ENCODE measurements around the gene SMAD7. TPM values are rescaled to one million over a fixed set of nuclear protein-coding genes. Genes with fewer than 3 reads are reported as not detected.

SMAD7 gene
- total RNA-seq, 4 donors from 2014 or later, result 33.6 to 78.4 (median 47.2) TPM

- DNase-seq (ENCODE audit: low spot score) (no peak), ATAC-seq (ENCODE audit: low FRiP score) (no peak)
- TF ChIP-seq CTCF (IDR thresholded peaks at IDR 0.05), result no peak
Observed at GRCh38 chr18:48880931-48881330, 69.8 kb downstream of the SMAD7 start.

- no peak for ATAC-seq (ENCODE audit: low FRiP score)
- no peak for DNase-seq (ENCODE audit: low spot score)
- no peak for TF ChIP-seq CTCF (IDR thresholded peaks at IDR 0.05)
Observed at GRCh38 chr18:48879008-48879431, 71.7 kb downstream of the SMAD7 start.

- ATAC-seq (ENCODE audit: low FRiP score) (no peak), DNase-seq (ENCODE audit: low spot score) (no peak)
- no peak for TF ChIP-seq CTCF (IDR thresholded peaks at IDR 0.05)
Observed at GRCh38 chr18:48878471-48878870, 72.3 kb downstream of the SMAD7 start.

GRCh38 chr18:48877941-48878340 is 72.8 kb downstream of the SMAD7 start:
- ATAC-seq (ENCODE audit: low FRiP score) (no peak), DNase-seq (ENCODE audit: low spot score) (no peak)
- TF ChIP-seq CTCF (IDR thresholded peaks at IDR 0.05), result no peak

- TF ChIP-seq CTCF (IDR thresholded peaks at IDR 0.05), result no peak
- no peak for DNase-seq (ENCODE audit: low spot score)
- ATAC-seq (ENCODE audit: low FRiP score), result no peak
Observed at GRCh38 chr18:48876590-48876989, 74.2 kb downstream of the SMAD7 start.

GRCh38 chr18:48875942-48876511 is 74.7 kb downstream of the SMAD7 start:
- no peak for ATAC-seq (ENCODE audit: low FRiP score)

More at GRCh38 chr18:48875942-48876511, 74.7 kb downstream of the SMAD7 start:
- no peak for DNase-seq (ENCODE audit: low spot score)
- TF ChIP-seq CTCF (IDR thresholded peaks at IDR 0.05), result no peak
